HK-2 (cell line): ENCODE measurements around the gene DAP.
A peak's percentile ranks its signal among the peaks of the same experiment; 100 is the strongest.
"Not testable (repeated sequence)": the region's sequence is repeated elsewhere in the genome, so short reads cannot be mapped to it uniquely, and the experiment has no call there.

ENCODE experiments used
- DNase-seq: peaks from one replicate; pipeline ENCODE4 v3.0.0-alpha.2; 2018; ENCODE audit not compliant: unreplicated experiment

Gene DAP

GRCh38 chr5:10633271-10634049, 127.6 kb downstream of the DAP start:
- no peak for DNase-seq

GRCh38 chr5:10632110-10632761, 128.8 kb downstream of the DAP start:
- DNase-seq, result peak; percentile 79

DNA sequence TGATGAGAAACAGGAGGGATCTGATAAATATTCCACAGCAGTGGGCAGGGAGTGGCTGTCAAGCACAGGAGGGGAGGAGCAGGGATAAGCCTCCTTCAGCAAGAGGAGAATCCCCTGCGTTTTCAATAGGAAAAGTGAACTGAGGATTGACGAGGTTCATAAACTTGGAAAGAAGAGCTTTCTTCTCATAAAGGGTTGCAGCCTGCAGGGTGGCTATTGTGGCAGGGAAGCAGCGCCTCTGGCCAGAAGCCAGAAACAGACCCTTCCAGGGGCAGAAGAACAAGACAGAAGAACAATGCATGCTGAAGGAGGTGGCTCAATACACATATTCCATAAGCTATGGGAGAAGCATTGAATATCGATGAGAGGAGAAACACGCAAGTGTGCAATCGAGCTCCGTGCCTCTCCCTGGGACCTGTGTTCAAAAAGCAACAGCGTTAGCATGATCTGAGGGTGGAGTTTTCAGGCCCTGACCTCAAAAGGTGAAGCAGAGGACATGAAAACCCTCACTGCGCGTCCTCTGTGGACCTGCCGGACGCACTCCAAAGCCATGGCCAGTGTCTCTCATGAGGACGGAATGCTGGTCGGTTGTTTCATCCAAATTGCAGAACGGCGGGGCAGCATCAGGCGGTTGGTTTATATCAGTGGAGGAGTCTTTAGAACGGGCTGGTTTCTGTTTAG, 129.6 kb downstream of the DAP start:
- DNase-seq, result peak; percentile 20

DNA sequence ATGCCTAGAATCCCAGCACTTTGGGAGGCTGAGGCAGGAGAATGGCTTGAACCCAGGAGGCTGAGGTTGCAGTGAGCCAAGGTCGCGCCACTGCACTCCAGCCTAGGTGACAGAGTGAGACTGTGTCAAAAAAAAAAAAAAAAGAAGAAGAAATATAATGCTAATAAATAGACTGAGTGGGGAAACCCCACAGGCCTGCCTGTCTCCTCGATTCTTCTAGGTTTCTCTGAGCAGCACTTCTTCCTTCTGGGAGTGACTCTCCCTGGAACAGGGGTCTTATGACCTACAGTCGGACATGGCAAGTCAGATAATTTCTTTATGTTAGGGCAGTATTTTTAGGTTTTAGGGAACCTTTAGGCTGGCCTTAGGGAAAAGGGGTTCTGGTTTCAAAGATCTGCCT, 130.3 kb downstream of the DAP start:
- not testable (repeated sequence) for DNase-seq

- DNase-seq, result no peak
These were observed 130.9 kb downstream of the DAP start for GRCh38 chr5:10630126-10630525.

DNA sequence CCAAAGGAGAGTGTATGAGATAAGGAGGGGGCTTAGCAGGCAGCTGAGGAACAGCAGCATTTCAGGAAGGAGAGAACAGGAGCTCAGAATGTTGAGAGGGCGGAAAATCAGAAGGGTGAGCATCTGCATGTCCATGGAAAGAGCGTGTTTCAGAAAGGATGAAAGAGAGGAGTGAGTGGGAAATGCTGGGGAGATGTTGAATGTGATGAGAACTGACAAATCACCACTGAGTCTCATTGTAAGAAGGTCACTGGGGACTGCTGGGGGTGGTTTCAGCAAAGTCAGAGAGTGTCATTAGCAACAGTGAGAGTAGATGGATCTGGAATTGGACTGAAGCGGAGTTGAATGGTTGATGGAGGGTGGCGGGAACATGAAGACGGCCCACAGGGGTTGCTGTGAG, 131.4 kb downstream of the DAP start:
- no peak for DNase-seq
